KMS-11 (cell line): Measurements from ENCODE around the gene BTN3A1.
"Not testable (repeated sequence)": the region's sequence is repeated elsewhere in the genome, so short reads cannot be mapped to it uniquely, and the experiment has no call there.

ENCODE experiments used
- H2AFZ ChIP-seq: fragments of 200-600 bp; sonication (generic); 2 replicates; pipeline ENCODE4 v1.6.1; 2016; ENCODE audit warnings: antibody characterized with exemption, mixed run types, low read depth
- H3K27ac ChIP-seq: fragments of 200-600 bp; sonication (generic); 2 replicates; pipeline ENCODE4 v1.6.1; 2016; ENCODE audit warnings: mild to moderate bottlenecking, mixed run types
- H3K27me3 ChIP-seq: fragments of 200-600 bp; sonication (generic); 2 replicates; pipeline ENCODE4 v1.6.1; 2017; ENCODE audit warnings: mild to moderate bottlenecking, low read depth, mixed run types, moderate library complexity; ENCODE audit not compliant: insufficient read depth
- H3K36me3 ChIP-seq: fragments of 200-600 bp; sonication (generic); 2 replicates; pipeline ENCODE4 v1.6.1; 2017; ENCODE audit warnings: mild to moderate bottlenecking, mixed run types; ENCODE audit not compliant: insufficient read depth
- H3K4me1 ChIP-seq: fragments of 200-600 bp; sonication (generic); 2 replicates; pipeline ENCODE4 v1.6.1; 2016; ENCODE audit warnings: mild to moderate bottlenecking, low read depth, mixed run types; ENCODE audit not compliant: poor library complexity, severe bottlenecking
- H3K4me2 ChIP-seq: fragments of 200-600 bp; sonication (generic); 2 replicates; pipeline ENCODE4 v1.7.0; 2016; ENCODE audit warnings: mild to moderate bottlenecking, mixed run types
- H3K4me3 ChIP-seq: fragments of 200-600 bp; sonication (generic); IDR thresholded peaks from 2 replicates; pipeline ENCODE4 v1.6.1; 2017; ENCODE audit warnings: low read depth, low read length, mixed read lengths; ENCODE audit not compliant: insufficient read depth
- H3K79me2 ChIP-seq: fragments of 200-600 bp; sonication (generic); 2 replicates; pipeline ENCODE4 v1.6.1; 2016; ENCODE audit warnings: low read depth, mixed run types; ENCODE audit not compliant: insufficient read depth
- H3K9ac ChIP-seq: fragments of 200-600 bp; sonication (generic); 2 replicates; pipeline ENCODE4 v1.6.1; 2016; ENCODE audit warnings: mild to moderate bottlenecking, mixed run types
- H4K20me1 ChIP-seq: fragments of 200-600 bp; sonication (generic); 2 replicates; pipeline ENCODE4 v1.6.1; 2016; ENCODE audit warnings: mild to moderate bottlenecking, mixed run types; ENCODE audit not compliant: insufficient read depth
- TF ChIP-seq, protein P1 (sequence below): fragments of 200-600 bp; sonication (generic); conservative IDR thresholded peaks from 2 replicates; pipeline ENCODE4 v1.6.1; 2017; ENCODE audit warnings: low read depth, mild to moderate bottlenecking, antibody characterized with exemption, low read length, moderate library complexity, mixed read lengths

The BTN3A1 gene

DNA sequence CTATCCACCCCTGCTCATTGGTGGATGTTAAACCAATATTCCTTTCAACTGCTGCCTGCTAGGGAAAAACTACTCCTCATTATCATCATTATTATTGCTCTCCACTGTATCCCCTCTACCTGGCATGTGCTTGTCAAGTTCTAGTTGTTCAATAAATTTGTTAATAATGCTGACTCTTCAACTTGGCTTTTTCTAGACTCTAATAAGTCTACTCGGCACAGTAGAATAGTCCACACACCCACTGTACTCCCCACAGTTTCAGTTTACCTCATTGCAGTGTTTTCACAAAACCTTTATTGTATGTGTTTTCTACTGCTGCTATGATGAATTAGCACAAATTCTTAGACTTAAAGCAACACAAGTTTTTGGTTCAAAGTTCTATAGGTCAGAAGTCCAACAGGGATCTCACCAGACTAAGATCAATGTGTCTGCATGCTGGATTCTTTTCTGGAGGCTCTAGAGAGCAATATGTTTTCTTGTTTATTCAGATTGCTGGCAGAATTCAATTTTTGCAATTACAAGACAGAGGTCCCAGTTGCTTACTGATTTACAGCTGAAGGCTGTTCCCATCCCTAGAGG lies 13.1 kb downstream of the BTN3A1 start:
- TF ChIP-seq, protein P1, sequence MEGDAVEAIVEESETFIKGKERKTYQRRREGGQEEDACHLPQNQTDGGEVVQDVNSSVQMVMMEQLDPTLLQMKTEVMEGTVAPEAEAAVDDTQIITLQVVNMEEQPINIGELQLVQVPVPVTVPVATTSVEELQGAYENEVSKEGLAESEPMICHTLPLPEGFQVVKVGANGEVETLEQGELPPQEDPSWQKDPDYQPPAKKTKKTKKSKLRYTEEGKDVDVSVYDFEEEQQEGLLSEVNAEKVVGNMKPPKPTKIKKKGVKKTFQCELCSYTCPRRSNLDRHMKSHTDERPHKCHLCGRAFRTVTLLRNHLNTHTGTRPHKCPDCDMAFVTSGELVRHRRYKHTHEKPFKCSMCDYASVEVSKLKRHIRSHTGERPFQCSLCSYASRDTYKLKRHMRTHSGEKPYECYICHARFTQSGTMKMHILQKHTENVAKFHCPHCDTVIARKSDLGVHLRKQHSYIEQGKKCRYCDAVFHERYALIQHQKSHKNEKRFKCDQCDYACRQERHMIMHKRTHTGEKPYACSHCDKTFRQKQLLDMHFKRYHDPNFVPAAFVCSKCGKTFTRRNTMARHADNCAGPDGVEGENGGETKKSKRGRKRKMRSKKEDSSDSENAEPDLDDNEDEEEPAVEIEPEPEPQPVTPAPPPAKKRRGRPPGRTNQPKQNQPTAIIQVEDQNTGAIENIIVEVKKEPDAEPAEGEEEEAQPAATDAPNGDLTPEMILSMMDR: no peak
- H3K27me3 ChIP-seq: no peaks in the 10 kb centered on the region
- no peak overlapping the region for H3K4me3 ChIP-seq
- H4K20me1 ChIP-seq: no peaks in the 10 kb centered on the region
- H3K79me2 ChIP-seq: no peaks in the 10 kb centered on the region
- no peak overlapping the region for H3K9ac ChIP-seq
- H3K36me3 ChIP-seq: no peaks in the 10 kb centered on the region
- H3K27ac ChIP-seq: no peak overlapping the region
- no peak overlapping the region for H2AFZ ChIP-seq
- peaks cover under 1% of the 10 kb centered on the region for H3K4me1 ChIP-seq
- no peak overlapping the region for H3K4me2 ChIP-seq

DNA sequence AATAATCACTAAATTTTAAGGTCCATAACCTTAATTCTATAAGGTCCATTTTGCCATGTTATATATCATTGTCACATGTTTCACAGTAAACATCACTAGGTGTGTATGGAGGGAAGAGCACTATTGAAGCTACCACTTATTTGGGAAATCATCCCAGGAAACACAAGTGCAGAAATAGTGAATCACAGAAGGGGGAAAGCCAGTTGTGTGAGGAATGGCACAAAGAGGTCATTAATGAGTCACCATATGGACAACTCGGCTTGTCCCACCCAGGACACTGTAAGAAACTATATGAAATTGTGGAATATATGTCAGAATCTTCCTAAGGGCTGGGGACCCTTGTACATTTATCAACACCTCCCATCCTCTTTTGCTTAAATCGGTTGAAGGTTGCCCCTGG lies 13.7 kb downstream of the BTN3A1 start:
- H3K4me2 ChIP-seq: no peak overlapping the region
- no peak overlapping the region for H3K27ac ChIP-seq
- no peaks in the 10 kb centered on the region for H4K20me1 ChIP-seq
- H3K79me2 ChIP-seq: no peaks in the 10 kb centered on the region
- no peak overlapping the region for H2AFZ ChIP-seq
- TF ChIP-seq, protein P1: no peak
- H3K9ac ChIP-seq: no peak overlapping the region
- H3K4me1 ChIP-seq: peaks cover 7% of the 10 kb centered on the region
- H3K27me3 ChIP-seq: no peaks in the 10 kb centered on the region
- H3K4me3 ChIP-seq: no peak overlapping the region
- no peaks in the 10 kb centered on the region for H3K36me3 ChIP-seq

DNA sequence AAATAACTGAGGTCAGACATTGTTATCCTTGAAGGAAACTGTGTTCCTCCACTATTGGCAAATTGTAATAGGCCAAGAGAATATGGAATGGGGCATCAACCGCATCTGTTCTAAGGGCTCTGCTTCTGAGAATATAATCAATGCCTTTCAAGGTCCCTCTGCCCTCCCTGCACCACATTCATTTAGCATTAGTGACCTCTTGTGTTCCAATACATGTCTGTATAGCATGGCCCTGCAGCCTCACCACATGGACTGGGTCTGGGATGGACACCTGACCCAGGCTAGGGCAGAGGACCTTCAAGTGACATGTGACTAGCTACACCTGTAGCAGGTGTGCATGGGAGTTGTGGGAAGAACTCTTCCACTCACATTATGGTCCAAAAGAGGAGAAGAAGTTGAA lies 14.2 kb downstream of the BTN3A1 start:
- no peak overlapping the region for H2AFZ ChIP-seq
- H3K4me3 ChIP-seq: no peak overlapping the region
- H3K27ac ChIP-seq: no peak overlapping the region
- H3K36me3 ChIP-seq: no peaks in the 10 kb centered on the region
- no peaks in the 10 kb centered on the region for H3K79me2 ChIP-seq
- TF ChIP-seq, protein P1: no peak
- H3K4me1 ChIP-seq: peaks cover 9% of the 10 kb centered on the region
- no peaks in the 10 kb centered on the region for H3K27me3 ChIP-seq
- H3K4me2 ChIP-seq: no peak overlapping the region
- no peak overlapping the region for H3K9ac ChIP-seq
- no peaks in the 10 kb centered on the region for H4K20me1 ChIP-seq

DNA sequence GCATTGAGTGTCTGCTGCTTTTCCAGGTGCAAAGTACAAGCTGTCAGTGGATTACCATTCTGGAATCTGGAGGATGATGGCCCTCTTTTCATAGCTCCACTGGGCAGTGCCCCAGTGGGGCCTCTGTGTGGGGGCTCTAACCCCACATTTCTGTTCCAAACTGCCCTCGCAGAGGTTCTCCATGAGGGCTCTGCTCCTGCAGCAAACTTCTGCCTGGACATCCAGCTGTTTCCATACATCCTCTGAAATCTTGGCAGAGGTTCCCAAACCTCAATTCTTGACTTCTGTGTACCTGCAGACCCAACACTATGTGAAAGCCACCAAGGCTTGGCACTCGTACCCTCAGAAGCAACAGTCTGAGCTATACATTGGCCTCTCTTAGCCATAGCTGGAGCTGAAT lies 16.0 kb downstream of the BTN3A1 start:
- H3K36me3 ChIP-seq, H2AFZ ChIP-seq, H3K4me3 ChIP-seq, H3K9ac ChIP-seq, H3K4me2 ChIP-seq, H3K27ac ChIP-seq, H3K27me3 ChIP-seq, H4K20me1 ChIP-seq, H3K79me2 ChIP-seq: not testable (repeated sequence)
- peaks cover 14% of the 10 kb centered on the region for H3K4me1 ChIP-seq

DNA sequence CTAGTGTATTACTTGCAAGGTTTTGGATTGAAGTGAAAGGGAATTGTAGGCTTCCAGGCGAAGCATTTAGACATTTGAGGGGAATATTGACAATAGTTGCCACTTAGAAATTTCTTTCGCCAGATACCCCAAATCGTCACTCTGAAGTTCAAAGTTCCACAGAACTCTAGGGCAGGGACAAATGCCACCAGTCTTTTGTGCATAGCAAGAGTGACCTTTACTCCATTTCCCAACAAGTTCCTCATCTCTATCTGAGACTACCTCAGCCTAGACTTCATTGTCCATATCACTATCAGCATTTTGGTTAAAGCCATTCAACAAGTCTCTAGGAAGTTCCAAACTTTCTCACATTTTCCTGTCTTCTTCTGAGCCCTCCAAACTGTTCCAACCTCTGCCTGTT lies 16.7 kb downstream of the BTN3A1 start:
- not testable (repeated sequence) for H2AFZ ChIP-seq, H3K27me3 ChIP-seq, H3K4me2 ChIP-seq, H4K20me1 ChIP-seq, H3K9ac ChIP-seq, H3K4me3 ChIP-seq, H3K36me3 ChIP-seq, H3K27ac ChIP-seq, H3K79me2 ChIP-seq
- peaks cover 14% of the 10 kb centered on the region for H3K4me1 ChIP-seq
